Measurements from ENCODE around the gene TTLL13.

Gene TTLL13

GRCh38 chr15:90217671-90218394 lies 31.5 kb upstream of the TTLL13 start:
- DNase-seq (ENCODE audit: low read depth), result no peak

- peak; percentile 44 for DNase-seq (ENCODE audit: low read depth)
These were observed 29.8 kb upstream of the TTLL13 start for GRCh38 chr15:90219421-90220141.

DNA sequence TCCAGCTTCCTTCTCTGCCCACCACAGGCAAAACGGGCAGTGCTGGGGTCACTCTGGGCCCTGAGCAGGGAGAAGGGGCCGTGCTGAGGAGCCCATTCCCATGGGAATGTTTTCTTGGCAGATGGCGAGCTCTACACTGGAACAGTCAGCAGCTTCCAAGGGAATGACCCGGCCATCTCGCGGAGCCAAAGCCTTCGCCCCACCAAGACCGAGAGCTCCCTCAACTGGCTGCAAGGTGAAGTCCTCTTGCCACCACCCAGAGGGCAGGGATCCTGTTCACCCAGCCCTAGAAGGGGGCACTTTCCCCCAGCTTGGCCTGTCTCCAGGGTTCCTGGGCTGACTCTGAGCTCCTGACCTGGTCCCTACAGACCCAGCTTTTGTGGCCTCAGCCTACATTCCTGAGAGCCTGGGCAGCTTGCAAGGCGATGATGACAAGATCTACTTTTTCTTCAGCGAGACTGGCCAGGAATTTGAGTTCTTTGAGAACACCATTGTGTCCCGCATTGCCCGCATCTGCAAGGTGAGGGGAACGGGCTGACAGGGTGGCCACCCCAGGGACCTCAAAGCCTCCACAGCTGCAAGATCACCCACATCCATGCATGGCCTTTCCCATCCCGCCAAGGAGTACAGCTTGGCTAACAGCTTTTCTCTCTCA lies 28.0 kb upstream of the TTLL13 start:
- DNase-seq (ENCODE audit: low read depth), result peak; percentile 77

- no peak for DNase-seq (ENCODE audit: low read depth)
These were observed 26.8 kb upstream of the TTLL13 start for GRCh38 chr15:90222547-90222946.

GRCh38 chr15:90223441-90224165 lies 25.8 kb upstream of the TTLL13 start:
- DNase-seq (ENCODE audit: low read depth), result no peak

- DNase-seq (ENCODE audit: low read depth), result no peak
These were observed 24.3 kb upstream of the TTLL13 start for GRCh38 chr15:90225047-90225446.

DNA sequence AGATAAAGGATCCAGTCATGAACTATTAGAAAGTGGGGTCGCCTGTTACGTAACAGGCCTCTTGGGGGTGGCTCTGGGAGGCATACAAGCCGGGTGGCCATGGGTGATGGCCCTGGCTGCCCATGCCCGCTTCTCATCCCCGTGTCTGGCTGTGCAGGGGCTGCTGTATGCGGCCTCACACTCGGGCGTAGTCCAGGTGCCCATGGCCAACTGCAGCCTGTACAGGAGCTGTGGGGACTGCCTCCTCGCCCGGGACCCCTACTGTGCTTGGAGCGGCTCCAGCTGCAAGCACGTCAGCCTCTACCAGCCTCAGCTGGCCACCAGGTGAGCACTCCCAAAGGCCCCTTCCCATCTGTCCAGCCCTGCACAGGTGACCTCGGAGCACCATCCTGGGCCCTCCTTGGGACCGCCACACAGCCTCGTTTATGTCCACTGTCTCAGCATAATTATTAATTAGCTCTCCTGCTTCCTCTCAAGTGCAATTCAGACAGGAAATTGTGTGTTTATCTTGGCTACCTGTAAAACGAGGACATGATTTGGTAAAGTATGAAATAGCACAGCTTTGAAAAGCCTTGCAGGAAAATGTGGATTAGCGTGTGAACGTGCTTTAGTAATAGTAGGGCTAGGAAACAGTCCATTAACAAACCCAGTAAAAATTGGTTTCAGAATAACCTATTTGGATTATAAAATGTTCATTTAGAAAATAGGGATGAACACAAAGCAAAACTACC lies 23.7 kb upstream of the TTLL13 start:
- no peak for DNase-seq (ENCODE audit: low read depth)

GRCh38 chr15:90227336-90227735 lies 22.0 kb upstream of the TTLL13 start:
- no peak for DNase-seq (ENCODE audit: low read depth)

- no peak for DNase-seq (ENCODE audit: low read depth)
These were observed 21.3 kb upstream of the TTLL13 start for GRCh38 chr15:90227816-90228772.

DNA sequence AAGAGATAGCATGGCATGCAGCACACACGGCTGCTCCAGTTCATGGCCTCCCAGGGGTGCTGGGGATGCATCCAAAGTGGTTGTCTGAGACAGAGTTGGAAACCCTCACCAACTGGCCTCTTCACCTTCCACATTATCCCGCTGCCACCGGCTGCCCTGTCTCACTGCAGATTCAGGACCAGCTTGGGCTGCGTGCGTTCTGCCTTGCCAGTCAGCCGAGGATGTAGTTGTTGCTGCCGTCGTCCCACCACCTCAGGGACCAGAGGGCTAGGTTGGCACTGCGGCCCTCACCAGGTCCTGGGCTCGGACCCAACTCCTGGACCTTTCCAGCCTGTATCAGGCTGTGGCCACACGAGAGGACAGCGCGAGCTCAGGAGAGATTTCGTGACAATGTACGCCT lies 20.4 kb upstream of the TTLL13 start:
- no peak for DNase-seq (ENCODE audit: low read depth)

DNA sequence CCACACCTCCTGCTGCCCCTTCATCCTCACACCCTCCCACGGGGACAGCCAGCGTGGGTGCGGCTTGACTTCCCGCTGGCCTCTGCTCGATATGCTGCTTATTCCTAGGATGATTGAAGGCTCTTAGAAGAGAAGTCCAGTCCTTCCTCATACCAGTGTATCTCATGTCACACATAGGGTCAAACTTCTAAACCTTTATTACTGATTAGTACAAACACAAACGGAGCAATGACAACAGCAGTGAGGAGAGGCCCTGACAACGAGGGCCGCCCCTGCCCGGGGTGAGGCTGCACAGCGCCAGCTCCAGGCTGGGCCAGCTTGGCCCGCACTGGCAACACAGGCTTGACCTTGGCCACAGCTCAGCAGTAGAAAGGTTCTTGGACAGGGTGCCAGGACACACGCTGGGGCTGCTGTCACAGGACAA lies 19.3 kb upstream of the TTLL13 start:
- DNase-seq (ENCODE audit: low read depth), result no peak

- no peak for DNase-seq (ENCODE audit: low read depth)
These were observed 18.7 kb upstream of the TTLL13 start for GRCh38 chr15:90230610-90231009.

GRCh38 chr15:90231028-90232017 lies 18.0 kb upstream of the TTLL13 start:
- no peak for DNase-seq (ENCODE audit: low read depth)

DNA sequence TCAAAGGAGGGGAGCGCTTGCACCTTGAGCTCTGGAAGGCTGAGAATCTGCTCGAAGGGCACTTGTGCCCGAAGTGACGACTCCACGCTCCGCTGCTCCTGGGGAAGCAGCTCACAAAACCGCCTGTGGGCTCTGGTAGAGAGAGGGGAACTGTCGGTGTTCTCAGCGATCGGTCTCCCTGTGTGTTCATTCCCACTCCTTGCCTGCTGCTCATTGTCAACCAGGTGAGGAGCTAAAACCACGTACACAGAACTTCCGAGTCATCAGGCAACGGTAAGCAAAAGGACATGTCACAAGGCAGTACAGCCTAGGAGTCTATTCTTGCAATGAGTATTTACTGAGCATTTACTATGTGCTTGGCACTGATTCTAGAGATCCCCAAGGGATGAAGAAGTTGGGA lies 17.2 kb upstream of the TTLL13 start:
- no peak for DNase-seq (ENCODE audit: low read depth)

- DNase-seq (ENCODE audit: low read depth), result no peak
These were observed 16.4 kb upstream of the TTLL13 start for GRCh38 chr15:90232941-90233386.

DNA sequence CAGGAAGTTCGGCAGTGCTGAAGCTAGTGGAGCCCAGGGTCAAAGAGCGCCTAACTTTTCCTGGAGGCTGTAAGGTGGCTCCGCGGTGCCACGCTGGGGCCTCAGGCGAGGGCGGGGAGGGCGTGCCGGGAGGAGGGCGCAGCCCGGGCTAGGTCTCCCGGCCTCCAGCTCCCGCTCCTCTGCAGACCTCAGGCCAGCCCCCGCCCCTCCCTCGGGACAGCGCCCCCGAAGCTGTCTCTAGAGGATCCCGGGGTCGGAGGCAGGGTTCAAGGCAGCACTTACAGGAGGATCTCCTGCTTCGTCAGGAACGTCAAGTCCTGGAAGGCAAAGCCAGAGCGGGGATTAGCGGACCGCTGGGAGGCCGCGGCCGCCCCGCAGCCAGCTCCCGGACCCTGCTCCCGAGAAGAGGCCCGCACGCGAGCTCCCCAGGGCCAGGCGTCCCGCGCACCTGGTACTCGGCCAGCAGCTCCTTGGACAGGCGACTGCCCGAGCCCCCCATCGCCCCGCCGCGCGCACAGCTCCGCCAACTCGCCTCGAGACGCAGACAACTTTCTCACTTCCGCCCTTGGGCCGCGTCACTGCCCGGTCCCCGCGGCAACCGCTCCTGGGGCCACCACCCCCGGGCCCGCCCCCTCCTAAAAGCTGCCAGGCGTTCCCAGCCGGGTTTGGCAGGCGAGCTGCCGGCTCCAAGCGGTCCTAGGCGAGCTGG lies 15.8 kb upstream of the TTLL13 start, which contains the start of gene CIB1:
CIB1 (minus strand) TSS at position 555 of the 709 bp plus-strand sequence; CDS start at position 499, 56 bp downstream.
- DNase-seq (ENCODE audit: low read depth), result peak; percentile 96

DNA sequence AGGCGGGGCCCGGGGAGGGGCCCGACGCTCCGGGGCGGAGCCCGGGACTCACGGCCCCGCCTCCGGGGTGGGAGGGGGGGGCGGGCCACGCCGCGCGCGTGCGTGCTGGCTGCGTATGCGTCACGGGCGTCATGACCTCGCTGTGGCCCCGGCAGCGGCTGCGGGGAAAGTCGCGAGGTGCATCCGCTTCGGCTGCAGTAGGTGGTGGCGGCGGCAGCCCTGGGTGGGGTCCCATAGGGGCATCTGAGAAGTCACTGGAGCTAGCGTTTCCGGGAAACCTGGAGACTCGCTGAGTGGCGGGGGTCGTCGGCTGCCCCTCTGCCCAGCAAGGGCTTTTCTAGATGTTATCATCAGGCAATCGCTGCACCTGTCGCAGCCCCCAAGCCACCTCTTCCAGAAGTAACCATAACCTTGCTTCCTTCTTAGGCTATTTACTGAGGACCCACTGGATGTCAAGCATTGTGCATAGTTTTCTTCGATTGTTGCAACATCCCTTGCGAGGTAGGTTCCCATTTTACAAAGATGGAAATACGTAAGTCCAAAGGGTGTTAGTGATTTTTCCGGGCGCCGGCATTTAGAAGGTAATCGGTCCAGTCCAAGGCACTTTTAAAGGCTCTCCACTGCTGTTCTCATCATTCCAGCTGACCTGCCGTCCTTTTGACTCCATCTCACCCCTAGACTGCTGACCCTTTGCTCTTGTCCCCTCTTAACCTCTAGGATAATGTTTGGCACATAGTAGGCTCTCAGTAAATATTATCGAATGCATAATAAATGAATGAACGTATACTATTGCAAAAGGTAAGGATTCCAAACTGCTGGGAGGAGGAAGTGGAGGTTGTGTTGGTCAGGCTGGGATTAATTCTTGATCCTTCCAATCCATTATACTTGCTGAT lies 15.0 kb upstream of the TTLL13 start, which contains the start of gene GDPGP1:
GDPGP1 (plus strand) TSS at position 114 of the 893 bp plus-strand sequence. CDS start 6,700 bp downstream, outside the sequence.
- DNase-seq (ENCODE audit: low read depth), result peak; percentile 26

Data from ELR (cell line).